Measurements from ENCODE around the gene ACY1.

GRCh38 chr3:51962854-51963530, 20.3 kb upstream of the ACY1 start:
- TF ChIP-seq EZH2 (IDR thresholded peaks at IDR 0.05), result no peak
- TF ChIP-seq POLR2AphosphoS5 (IDR thresholded peaks at IDR 0.05; ENCODE audit: borderline replicate concordance, low read depth, low read length), result no peak
- TF ChIP-seq FOXP2 (optimal IDR thresholded peaks at IDR 0.05; ENCODE audit: control extremely low read depth, extremely low read length, insufficient read depth), result no peak

Data from SK-N-MC (cell line).